A673 (cell line): ENCODE data around the gene NDUFA11.

Source experiments
- EZH2 ChIP-seq: fragments of 200-600 bp; sonication (generic); IDR thresholded peaks from 2 replicates; pipeline ENCODE4 v1.6.1; 2017; ENCODE audit warnings: borderline replicate concordance, low read depth, mild to moderate bottlenecking, mixed read lengths, antibody characterized with exemption, low read length; ENCODE audit not compliant: poor library complexity, severe bottlenecking
- TF ChIP-seq, protein P1 (sequence below): fragments of 300-800, 200-600 bp; sonication (generic); conservative IDR thresholded peaks from 2 replicates; pipeline ENCODE4 v1.5.1; 2017; ENCODE audit warnings: low read depth, mild to moderate bottlenecking, antibody characterized with exemption, low read length, moderate library complexity, mixed read lengths

- TF ChIP-seq EZH2 = no peak
- TF ChIP-seq, protein P1, sequence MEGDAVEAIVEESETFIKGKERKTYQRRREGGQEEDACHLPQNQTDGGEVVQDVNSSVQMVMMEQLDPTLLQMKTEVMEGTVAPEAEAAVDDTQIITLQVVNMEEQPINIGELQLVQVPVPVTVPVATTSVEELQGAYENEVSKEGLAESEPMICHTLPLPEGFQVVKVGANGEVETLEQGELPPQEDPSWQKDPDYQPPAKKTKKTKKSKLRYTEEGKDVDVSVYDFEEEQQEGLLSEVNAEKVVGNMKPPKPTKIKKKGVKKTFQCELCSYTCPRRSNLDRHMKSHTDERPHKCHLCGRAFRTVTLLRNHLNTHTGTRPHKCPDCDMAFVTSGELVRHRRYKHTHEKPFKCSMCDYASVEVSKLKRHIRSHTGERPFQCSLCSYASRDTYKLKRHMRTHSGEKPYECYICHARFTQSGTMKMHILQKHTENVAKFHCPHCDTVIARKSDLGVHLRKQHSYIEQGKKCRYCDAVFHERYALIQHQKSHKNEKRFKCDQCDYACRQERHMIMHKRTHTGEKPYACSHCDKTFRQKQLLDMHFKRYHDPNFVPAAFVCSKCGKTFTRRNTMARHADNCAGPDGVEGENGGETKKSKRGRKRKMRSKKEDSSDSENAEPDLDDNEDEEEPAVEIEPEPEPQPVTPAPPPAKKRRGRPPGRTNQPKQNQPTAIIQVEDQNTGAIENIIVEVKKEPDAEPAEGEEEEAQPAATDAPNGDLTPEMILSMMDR = no peak
Measured at GRCh38 chr19:5936292-5936592, 32.7 kb upstream of the NDUFA11 start.
